DOHH2 (cell line): Measurements from ENCODE around the gene B4GAT1.
"Not testable (repeated sequence)": the region's sequence is repeated elsewhere in the genome, so short reads cannot be mapped to it uniquely, and the experiment has no call there.

Source experiments
- H3F3A ChIP-seq: fragments of 200-600 bp; sonication (generic), shearing (Covaris generic); 2 replicates; pipeline ENCODE4 v1.6.0; 2016; ENCODE audit warnings: antibody characterized with exemption, mild to moderate bottlenecking; ENCODE audit not compliant: control insufficient read depth, insufficient read depth
- H3K27ac ChIP-seq: fragments of 200-600 bp; sonication (generic); 2 replicates; pipeline ENCODE4 v1.5.1; 2014; ENCODE audit warnings: low read depth, mild to moderate bottlenecking, low read length, moderate library complexity
- H3K27me3 ChIP-seq: fragments of 200-600 bp; sonication (generic); 2 replicates; pipeline ENCODE4 v1.6.1; 2014; ENCODE audit warnings: mild to moderate bottlenecking, low read length, mixed read lengths; ENCODE audit not compliant: control insufficient read depth
- H3K36me3 ChIP-seq: fragments of 200-600 bp; sonication (generic); 2 replicates; pipeline ENCODE4 v1.6.1; 2014; ENCODE audit warnings: mild to moderate bottlenecking, low read length, moderate library complexity, mixed read lengths; ENCODE audit not compliant: control insufficient read depth
- H3K4me1 ChIP-seq: fragments of 200-600 bp; sonication (generic); 2 replicates; pipeline ENCODE4 v1.6.1; 2014; ENCODE audit warnings: mild to moderate bottlenecking, low read length, mixed read lengths; ENCODE audit not compliant: control insufficient read depth
- H3K4me2 ChIP-seq: fragments of 200-600 bp; sonication (generic); 2 replicates; pipeline ENCODE4 v1.6.0; 2014; ENCODE audit warnings: mild to moderate bottlenecking, low read length, moderate library complexity
- H3K4me3 ChIP-seq: fragments of 200-600 bp; sonication (generic); 2 replicates; pipeline ENCODE4 v1.5.1; 2014; ENCODE audit warnings: mild to moderate bottlenecking, low read length, mixed read lengths
- H3K79me2 ChIP-seq: fragments of 200-600 bp; sonication (generic); 2 replicates; pipeline ENCODE4 v1.6.1; 2014; ENCODE audit warnings: mild to moderate bottlenecking, low read length, mixed read lengths; ENCODE audit not compliant: control insufficient read depth
- H3K9me2 ChIP-seq: fragments of 200-600 bp; sonication (generic); replicated peaks from 2 replicates; pipeline ENCODE4 v1.6.1; 2014; ENCODE audit warnings: mild to moderate bottlenecking, low read length, mixed read lengths; ENCODE audit not compliant: control insufficient read depth
- H3K9me3 ChIP-seq: fragments of 200-600 bp; sonication (generic); 2 replicates; pipeline ENCODE4 v1.6.1; 2014; ENCODE audit warnings: antibody characterized with exemption, low read length, mixed read lengths; ENCODE audit not compliant: control insufficient read depth, insufficient read depth
- H4K20me1 ChIP-seq: fragments of 200-600 bp; sonication (generic); 2 replicates; pipeline ENCODE4 v1.6.0; 2014; ENCODE audit warnings: low read depth, mild to moderate bottlenecking, antibody characterized with exemption, low read length, moderate library complexity; ENCODE audit not compliant: control insufficient read depth, insufficient read depth
- CTCF ChIP-seq: fragments of 200-600 bp; sonication (generic); IDR thresholded peaks from one replicate; pipeline ENCODE4 v1.5.1; 2014; ENCODE audit warnings: antibody characterized with exemption, mild to moderate bottlenecking, low read depth, low read length; ENCODE audit not compliant: poor library complexity, severe bottlenecking
- EZH2phosphoT487 ChIP-seq: fragments of 200-600 bp; sonication (generic); IDR thresholded peaks from 2 replicates; pipeline ENCODE4 v1.6.1; 2017; ENCODE audit warnings: borderline replicate concordance, mild to moderate bottlenecking, antibody characterized with exemption, low read length, moderate library complexity, mixed read lengths

The B4GAT1 gene

GRCh38 chr11:66388780-66389386 lies 41.5 kb upstream of the B4GAT1 start:
- Histone ChIP-seq H3K4me3 (no peak overlapping the region), H3K9me3 (no peaks in the 10 kb centered on the region), H3K27me3 (no peaks in the 10 kb centered on the region), H4K20me1 (no peaks in the 10 kb centered on the region), H3K4me2 (no peak overlapping the region), H3K4me1 (peaks cover 59% of the 10 kb centered on the region), H3K27ac (no peak overlapping the region), H3K9me2 (no peaks in the 10 kb centered on the region), H3F3A (peaks cover 13% of the 10 kb centered on the region), H3K79me2 (no peaks in the 10 kb centered on the region), H3K36me3 (no peaks in the 10 kb centered on the region)
- TF ChIP-seq CTCF (peak; percentile 95), EZH2phosphoT487 (no peak)

GRCh38 chr11:66386171-66387069 lies 39.0 kb upstream of the B4GAT1 start:
- TF ChIP-seq CTCF (peak; percentile 94), EZH2phosphoT487 (no peak)
- no peaks in the 10 kb centered on the region for H3K36me3 ChIP-seq
- H3K4me3 ChIP-seq = peak overlapping the region; percentile 61
- H3K79me2 ChIP-seq = no peaks in the 10 kb centered on the region
- H3K27ac ChIP-seq = no peak overlapping the region
- no peaks in the 10 kb centered on the region for H3K9me3 ChIP-seq
- no peaks in the 10 kb centered on the region for H4K20me1 ChIP-seq
- H3K4me2 ChIP-seq = peak overlapping the region; percentile 68
- peaks cover 40% of the 10 kb centered on the region for H3K4me1 ChIP-seq
- H3F3A ChIP-seq = peaks cover 12% of the 10 kb centered on the region
- H3K27me3 ChIP-seq = no peaks in the 10 kb centered on the region
- no peaks in the 10 kb centered on the region for H3K9me2 ChIP-seq

- H3K9me2 ChIP-seq, H3K27ac ChIP-seq, H4K20me1 ChIP-seq, H3K4me3 ChIP-seq, H3K79me2 ChIP-seq, H3K9me3 ChIP-seq, H3K4me2 ChIP-seq, H3K27me3 ChIP-seq, H3F3A ChIP-seq, H3K36me3 ChIP-seq: not testable (repeated sequence)
- H3K4me1 ChIP-seq = peaks cover 21% of the 10 kb centered on the region
These were observed 36.9 kb upstream of the B4GAT1 start for GRCh38 chr11:66384316-66384715.

- H3F3A ChIP-seq, H3K9me2 ChIP-seq, H3K27ac ChIP-seq, H3K36me3 ChIP-seq, H3K4me3 ChIP-seq, H3K27me3 ChIP-seq, H3K4me2 ChIP-seq, H4K20me1 ChIP-seq, H3K79me2 ChIP-seq, H3K4me1 ChIP-seq, H3K9me3 ChIP-seq: not testable (repeated sequence)
These were observed 32.8 kb upstream of the B4GAT1 start for GRCh38 chr11:66380264-66380663.

GRCh38 chr11:66373690-66374287 lies 26.4 kb upstream of the B4GAT1 start:
- H3K27me3 ChIP-seq, H3K9me2 ChIP-seq, H3K4me2 ChIP-seq, H3K27ac ChIP-seq, H4K20me1 ChIP-seq, H3K4me3 ChIP-seq, H3K9me3 ChIP-seq: not testable (repeated sequence)
- peaks cover 27% of the 10 kb centered on the region for H3K36me3 ChIP-seq
- peaks cover 29% of the 10 kb centered on the region for H3K4me1 ChIP-seq
- H3F3A ChIP-seq = peaks cover 17% of the 10 kb centered on the region
- H3K79me2 ChIP-seq = peaks cover 26% of the 10 kb centered on the region
